Measurements from ENCODE around the gene ITGB1.

ITGB1 gene

GRCh38 chr10:32955299-32955772, 2.7 kb downstream of the ITGB1 start:
- DNase-seq (ENCODE audit: low read depth): no peak

- DNase-seq (ENCODE audit: low read depth): no peak
These were observed 3.3 kb downstream of the ITGB1 start for GRCh38 chr10:32954545-32955298.

GRCh38 chr10:32954080-32954479, 4.0 kb downstream of the ITGB1 start:
- no peak for DNase-seq (ENCODE audit: low read depth)

DNA sequence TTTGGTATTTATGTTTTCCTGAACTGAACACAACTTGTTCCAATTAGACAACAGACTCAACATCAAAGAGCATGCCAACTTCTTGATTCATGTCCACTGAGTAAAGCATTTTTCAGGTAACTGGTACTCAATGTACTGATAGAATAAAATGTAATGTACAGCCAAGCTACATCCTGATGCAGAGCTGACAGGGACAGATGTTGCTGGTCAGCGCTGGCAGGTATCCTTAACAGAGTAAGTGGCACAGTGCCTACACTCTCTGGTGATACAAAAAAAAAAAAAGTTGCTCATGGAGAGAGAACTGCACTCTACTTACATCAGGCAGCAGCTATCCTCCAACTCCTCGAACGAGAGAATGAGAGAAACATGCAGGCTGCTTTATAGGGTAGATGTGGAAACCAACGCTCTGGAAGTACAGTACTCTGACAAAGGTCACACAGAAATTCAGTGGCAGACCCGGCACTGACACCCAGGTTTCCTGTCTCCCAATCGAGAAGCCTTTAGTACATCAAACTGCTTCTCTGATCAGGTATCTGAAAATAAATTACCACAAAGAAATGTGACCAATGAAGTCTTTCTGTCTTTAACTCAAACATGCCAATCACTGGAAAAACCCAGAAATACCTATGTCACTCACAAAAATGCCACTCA, 4.6 kb downstream of the ITGB1 start:
- DNase-seq (ENCODE audit: low read depth): no peak

GRCh38 chr10:32952541-32953276, 5.3 kb downstream of the ITGB1 start:
- no peak for DNase-seq (ENCODE audit: low read depth)

- no peak for DNase-seq (ENCODE audit: low read depth)
These were observed 5.9 kb downstream of the ITGB1 start for GRCh38 chr10:32952094-32952493.

DNA sequence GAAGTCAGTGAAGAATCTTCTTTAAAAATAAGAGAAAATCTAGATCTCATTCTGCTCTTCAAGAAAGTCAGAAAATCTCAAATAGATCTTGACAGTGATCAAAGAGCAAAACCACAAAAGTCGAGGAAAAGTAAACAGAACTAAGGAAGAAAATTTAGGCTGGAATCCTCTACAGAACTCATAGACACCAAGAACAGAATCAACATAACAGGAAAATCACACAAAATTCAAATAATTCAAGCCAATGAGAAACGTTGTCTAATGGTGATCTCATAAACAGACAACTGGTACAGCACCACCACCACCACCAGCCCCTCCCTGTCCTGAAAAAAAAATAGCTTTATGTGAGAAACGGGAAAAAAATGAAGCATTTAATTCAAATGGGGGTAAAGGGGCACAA, 6.9 kb downstream of the ITGB1 start:
- DNase-seq (ENCODE audit: low read depth): no peak

DNA sequence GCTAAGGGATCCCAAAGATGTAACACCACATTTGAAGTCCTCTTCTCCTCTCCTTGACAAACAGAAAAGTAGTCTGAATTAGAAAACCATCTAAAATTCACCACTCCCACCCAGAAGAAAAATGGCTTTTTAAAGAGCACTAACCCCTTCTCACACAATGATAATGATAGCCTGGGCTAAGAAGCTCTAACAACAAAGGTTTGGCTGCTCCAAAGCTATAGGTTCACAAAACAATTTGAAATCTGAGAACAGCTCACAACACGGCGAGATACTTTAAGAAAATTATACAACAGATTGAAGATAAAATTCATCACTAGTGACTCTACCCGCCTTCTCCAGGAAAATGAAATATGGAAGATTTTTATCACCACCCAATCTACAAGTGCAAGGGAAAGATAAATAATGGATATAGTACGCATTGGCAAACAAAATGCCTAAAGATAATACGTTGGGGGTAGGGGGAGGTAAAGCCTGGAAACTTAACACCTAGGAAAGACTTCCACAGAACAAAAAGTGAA, 7.4 kb downstream of the ITGB1 start:
- DNase-seq (ENCODE audit: low read depth): no peak

- no peak for DNase-seq (ENCODE audit: low read depth)
These were observed 8.8 kb downstream of the ITGB1 start for GRCh38 chr10:32949221-32949678.

DNA sequence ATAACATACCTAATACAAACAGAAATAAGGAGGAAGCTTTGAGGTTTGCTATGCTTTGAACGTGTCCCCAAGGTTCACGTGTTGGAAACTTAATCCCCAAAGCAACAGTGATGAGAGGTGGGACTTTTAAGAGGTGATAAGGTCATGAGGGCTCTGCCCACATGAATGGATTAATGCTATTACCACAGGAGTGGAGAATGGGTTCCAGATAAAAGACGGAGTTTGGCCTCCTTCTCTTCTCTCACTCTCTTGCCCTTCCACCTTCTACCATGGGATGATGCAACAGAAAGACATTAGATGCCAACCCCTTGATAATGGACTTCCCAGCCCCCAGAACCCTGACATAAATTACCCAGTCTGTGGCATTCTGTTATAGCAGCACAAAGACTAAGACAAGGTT, 9.6 kb downstream of the ITGB1 start:
- no peak for DNase-seq (ENCODE audit: low read depth)

GRCh38 chr10:32947586-32947985, 10.4 kb downstream of the ITGB1 start:
- no peak for DNase-seq (ENCODE audit: low read depth)

- no peak for DNase-seq (ENCODE audit: low read depth)
These were observed 11.9 kb downstream of the ITGB1 start for GRCh38 chr10:32946108-32946507.

GRCh38 chr10:32943854-32944661, 14.0 kb downstream of the ITGB1 start:
- DNase-seq (ENCODE audit: low read depth): no peak

- DNase-seq (ENCODE audit: low read depth): no peak
These were observed 14.6 kb downstream of the ITGB1 start for GRCh38 chr10:32943395-32943794.

- no peak for DNase-seq (ENCODE audit: low read depth)
These were observed 15.9 kb downstream of the ITGB1 start for GRCh38 chr10:32942081-32942480.

DNA sequence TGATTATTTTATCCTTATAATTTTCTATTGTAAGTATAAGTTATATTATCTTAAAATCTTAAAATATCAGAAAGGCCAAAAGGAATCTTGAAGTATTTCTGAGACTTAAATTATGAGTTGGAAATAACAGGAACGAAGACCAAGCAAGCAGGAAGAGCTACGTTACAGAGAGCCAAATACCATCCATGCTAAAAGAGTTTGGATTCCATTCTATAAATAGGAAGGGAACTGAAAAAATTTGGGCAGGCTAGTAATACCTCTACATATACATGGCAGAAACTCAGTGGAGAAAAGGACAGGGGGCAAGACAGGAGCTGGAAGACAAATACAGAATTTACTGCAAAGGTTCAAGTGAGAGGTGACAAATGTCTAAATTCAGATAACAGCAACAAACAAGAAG, 16.7 kb downstream of the ITGB1 start:
- DNase-seq (ENCODE audit: low read depth): no peak

DNA sequence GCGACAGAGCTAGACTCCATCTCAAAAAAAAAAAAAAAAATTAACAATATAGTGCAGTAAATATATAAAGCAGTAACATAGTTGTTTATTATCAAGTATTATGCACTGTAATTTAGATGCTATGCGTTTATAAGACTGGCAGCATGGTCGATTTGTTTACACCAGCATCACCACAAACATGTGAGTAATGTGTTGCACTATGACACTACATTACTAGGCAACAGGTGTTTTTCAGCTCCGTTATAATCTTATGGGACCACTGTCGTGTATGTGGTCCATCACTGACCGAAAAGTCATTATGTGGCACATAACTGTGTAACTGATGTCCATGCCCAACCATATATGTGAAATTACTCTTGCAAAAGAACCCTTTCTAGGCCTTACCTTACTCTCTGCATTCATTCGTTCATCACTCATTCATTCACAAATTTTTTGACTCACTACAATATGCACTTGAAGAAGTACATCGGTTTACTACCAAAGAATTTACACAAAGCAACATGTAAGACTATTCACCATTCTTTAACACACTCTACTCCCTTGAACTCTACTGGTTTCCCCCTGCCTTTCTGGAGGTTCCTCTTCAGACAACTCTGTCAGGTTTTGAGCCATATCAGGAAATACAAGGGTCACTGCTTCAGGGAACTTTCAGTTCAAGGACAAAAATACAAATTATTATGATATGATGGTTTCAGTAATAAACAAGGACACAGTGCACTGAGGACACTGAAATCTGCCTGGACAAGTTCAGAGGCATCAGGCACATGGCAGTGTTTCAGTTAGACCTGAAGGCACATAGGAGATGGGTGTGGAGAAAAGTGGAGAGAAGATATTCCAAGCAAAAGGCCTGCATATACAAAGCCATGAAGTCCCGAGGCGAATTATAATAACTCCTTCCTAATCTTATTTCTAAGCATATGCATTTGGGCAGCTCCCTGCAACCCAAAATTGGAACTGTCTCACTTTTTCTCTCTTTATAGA, 17.4 kb downstream of the ITGB1 start:
- no peak for DNase-seq (ENCODE audit: low read depth)

GRCh38 chr10:32939296-32940111, 18.5 kb downstream of the ITGB1 start:
- no peak for DNase-seq (ENCODE audit: low read depth)

DNA sequence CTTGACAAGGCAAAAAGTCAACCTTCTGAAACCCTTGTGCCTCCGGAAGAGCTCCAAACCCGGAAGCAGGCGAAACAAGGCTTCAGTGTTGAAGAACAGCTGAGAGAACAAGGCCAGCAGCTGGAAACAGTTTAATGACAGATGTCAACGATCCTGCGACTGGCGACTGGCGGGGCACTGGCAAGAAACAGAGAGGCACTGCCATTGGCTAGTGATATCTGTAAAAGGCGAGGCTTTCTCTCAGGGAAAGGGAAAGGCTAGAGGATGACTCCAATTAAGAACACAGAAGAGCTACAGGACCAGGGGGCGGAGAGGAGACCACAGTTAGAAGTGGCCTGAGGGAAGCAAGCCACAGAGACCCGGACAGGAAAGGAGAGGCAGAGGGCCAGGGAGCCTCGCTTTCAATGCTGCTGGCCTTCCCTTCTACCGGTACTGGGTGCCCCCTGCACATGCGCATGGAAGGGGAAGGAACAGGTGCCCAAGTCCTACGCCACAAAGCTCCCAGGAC, 19.4 kb downstream of the ITGB1 start:
- DNase-seq (ENCODE audit: low read depth): no peak
